ENCODE results near the gene CRHR1.

CRHR1 gene

GRCh38 chr17:45751466-45751865, 32.7 kb upstream of the CRHR1 start:
- DNase-seq (ENCODE audit: low read depth), result no peak
- no peak overlapping the region for H3K4me3 ChIP-seq (ENCODE audit: low read length)
- TF ChIP-seq, protein P1, sequence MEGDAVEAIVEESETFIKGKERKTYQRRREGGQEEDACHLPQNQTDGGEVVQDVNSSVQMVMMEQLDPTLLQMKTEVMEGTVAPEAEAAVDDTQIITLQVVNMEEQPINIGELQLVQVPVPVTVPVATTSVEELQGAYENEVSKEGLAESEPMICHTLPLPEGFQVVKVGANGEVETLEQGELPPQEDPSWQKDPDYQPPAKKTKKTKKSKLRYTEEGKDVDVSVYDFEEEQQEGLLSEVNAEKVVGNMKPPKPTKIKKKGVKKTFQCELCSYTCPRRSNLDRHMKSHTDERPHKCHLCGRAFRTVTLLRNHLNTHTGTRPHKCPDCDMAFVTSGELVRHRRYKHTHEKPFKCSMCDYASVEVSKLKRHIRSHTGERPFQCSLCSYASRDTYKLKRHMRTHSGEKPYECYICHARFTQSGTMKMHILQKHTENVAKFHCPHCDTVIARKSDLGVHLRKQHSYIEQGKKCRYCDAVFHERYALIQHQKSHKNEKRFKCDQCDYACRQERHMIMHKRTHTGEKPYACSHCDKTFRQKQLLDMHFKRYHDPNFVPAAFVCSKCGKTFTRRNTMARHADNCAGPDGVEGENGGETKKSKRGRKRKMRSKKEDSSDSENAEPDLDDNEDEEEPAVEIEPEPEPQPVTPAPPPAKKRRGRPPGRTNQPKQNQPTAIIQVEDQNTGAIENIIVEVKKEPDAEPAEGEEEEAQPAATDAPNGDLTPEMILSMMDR (conservative IDR thresholded peaks at IDR 0.05; ENCODE audit: low read length), result no peak

DNA sequence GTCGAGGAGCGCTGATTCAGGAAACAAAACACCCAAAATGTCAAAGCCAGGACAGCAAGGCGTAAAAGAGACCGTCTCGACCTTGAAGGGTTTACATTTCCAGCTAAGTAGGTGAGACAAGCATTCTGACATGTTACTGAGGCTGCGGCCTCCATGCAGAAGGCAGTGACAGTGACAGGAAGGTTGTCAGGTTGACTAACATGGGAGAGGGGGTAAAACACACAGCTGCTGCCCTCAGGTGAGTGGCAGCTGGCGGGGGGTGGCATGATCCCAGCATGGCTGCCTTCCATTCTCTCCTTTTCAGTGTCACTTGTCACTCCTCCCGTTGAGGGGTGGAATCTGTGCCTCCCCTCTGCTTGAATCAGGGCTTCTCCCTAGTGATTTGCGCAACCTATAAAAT, 31.9 kb upstream of the CRHR1 start:
- no peak overlapping the region for H3K4me3 ChIP-seq (ENCODE audit: low read length)
- TF ChIP-seq, protein P1 (conservative IDR thresholded peaks at IDR 0.05; ENCODE audit: low read length), result no peak
- DNase-seq (ENCODE audit: low read depth), result no peak

DNA sequence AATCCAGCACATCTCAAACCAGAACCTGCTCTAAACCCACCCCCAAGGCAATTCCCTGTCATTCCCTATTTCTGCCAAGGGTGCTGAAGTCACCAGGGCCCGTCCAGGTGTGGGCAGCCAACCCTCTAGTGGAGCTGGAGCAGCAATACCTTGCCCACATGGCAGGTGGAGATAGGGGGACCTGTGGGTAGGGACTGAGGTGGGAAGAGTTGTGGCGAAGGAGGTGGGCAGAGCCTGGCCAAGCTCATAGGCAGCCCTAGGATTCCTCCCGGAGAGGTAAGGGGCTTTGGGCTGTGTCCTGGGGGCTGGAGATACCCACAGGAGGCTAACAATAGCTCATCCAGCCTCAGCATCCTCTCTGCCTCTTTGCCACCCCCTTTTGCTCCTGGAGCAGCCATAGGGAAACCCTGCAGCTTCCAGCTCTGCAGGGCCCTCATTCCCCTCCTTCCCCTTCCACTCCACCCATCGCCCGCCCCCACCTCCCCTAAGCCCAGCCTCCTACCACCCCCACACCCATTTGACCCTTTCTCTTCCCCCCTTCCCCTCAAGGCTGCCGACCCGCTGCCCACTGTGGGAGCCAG, 30.4 kb upstream of the CRHR1 start:
- DNase-seq (ENCODE audit: low read depth), result no peak
- H3K4me3 ChIP-seq (ENCODE audit: low read length), result no peak overlapping the region

DNA sequence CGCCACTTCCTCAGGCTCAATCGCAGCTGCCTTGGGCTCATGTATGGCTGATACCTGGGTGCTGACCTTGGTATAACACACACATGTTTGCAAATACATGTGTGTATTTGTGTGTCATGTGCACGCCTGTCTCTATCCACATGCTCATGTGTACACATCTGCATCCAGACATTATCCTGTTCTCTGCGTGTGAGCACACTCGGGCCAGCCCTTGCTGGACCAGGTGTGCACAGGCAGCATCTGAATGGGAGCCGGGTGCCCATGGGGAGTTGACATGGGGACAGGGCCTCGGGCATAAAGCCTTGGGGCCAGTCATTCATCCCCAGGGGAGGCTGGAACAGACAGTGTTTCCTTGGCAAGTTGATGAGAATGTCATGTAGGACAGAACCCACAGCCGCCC, 29.1 kb upstream of the CRHR1 start:
- TF ChIP-seq, protein P1 (conservative IDR thresholded peaks at IDR 0.05; ENCODE audit: low read length), result no peak
- DNase-seq (ENCODE audit: low read depth), result no peak

More for the DNA sequence above, 30.4 kb upstream of the CRHR1 start:
- TF ChIP-seq, protein P1 (conservative IDR thresholded peaks at IDR 0.05; ENCODE audit: low read length), result no peak

DNA sequence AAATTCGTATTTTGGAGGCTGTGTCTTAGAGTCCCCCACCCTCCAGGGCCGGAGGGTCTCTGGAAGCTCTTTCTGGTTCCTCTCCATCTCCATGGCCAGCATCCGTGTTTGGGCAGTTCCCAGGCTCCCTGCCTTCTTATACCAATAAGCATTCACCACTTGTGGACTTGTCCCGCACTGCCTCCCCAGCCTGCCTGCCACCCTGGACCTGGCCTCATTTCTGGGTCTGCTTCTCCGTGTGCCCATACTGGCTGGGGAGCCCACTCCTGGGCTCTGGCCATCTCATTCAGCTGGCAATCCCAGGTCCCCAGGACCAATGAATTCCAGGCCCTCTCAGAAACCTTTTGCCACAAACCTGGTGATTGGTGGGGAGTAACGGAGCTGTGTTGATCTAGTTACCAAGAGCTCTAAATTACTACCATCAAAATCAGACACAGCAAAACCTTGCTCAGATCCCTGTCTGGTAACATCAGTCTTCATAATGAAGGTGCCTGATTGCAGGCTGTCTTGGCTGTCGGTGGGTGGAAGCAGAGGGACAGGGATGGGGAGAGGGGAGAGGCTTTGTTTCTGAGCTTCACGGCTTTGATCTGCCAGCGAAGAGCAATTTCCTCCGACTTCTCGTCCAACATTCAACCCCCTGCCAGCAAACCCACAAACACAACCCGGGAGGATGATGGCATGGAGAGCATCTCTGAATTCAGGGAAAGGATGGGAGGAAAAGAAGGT, 27.7 kb upstream of the CRHR1 start:
- DNase-seq (ENCODE audit: low read depth), result no peak
- no peak overlapping the region for H3K4me3 ChIP-seq (ENCODE audit: low read length)
- TF ChIP-seq, protein P1 (conservative IDR thresholded peaks at IDR 0.05; ENCODE audit: low read length), result no peak

More for the DNA sequence above, 29.1 kb upstream of the CRHR1 start:
- no peak overlapping the region for H3K4me3 ChIP-seq (ENCODE audit: low read length)

GRCh38 chr17:45757431-45758218, 26.5 kb upstream of the CRHR1 start:
- no peak overlapping the region for H3K4me3 ChIP-seq (ENCODE audit: low read length)
- no peak for DNase-seq (ENCODE audit: low read depth)
- TF ChIP-seq, protein P1 (conservative IDR thresholded peaks at IDR 0.05; ENCODE audit: low read length), result no peak

Data from AG10803 (cell line).